PFSK-1 (cell line): Measurements from ENCODE around the gene TANGO6.

Experiments used
- POLR2AphosphoS5 ChIP-seq: IDR thresholded peaks from 2 replicates; pipeline ENCODE4 v1.6.1; 2012; ENCODE audit warnings: low read depth, mild to moderate bottlenecking, control low read depth, low read length, moderate library complexity
- SIN3A ChIP-seq: IDR thresholded peaks from 2 replicates; pipeline ENCODE4 v1.6.1; 2012; ENCODE audit warnings: mild to moderate bottlenecking, low read length, moderate library complexity, borderline replicate concordance; ENCODE audit not compliant: insufficient read depth
- TAF1 ChIP-seq: IDR thresholded peaks from 2 replicates; pipeline ENCODE4 v1.6.1; 2012; ENCODE audit warnings: low read length, control low read depth, borderline replicate concordance; ENCODE audit not compliant: insufficient read depth

GRCh38 chr16:69118994-69119393, 275.7 kb downstream of the TANGO6 start:
- no peak for TF ChIP-seq POLR2AphosphoS5
- TF ChIP-seq TAF1, result no peak
- no peak for TF ChIP-seq SIN3A
